ENCODE data around the gene WNT8A.

Gene WNT8A

GRCh38 chr5:138091685-138092084 lies 7.9 kb downstream of the WNT8A start (continued):
- no peak for TF ChIP-seq ZNF157 (tag by site-specific recombination; IDR thresholded peaks at IDR 0.05)
- peak; percentile 45; the same call in 1 of the 2 replicates for TF ChIP-seq REST (tag by site-specific recombination; IDR thresholded peaks at IDR 0.05)
- TF ChIP-seq ZNF530 (tag by site-specific recombination; IDR thresholded peaks at IDR 0.05; ENCODE audit: low read depth) = no peak
- no peak for TF ChIP-seq SP2 (tag by site-specific recombination; IDR thresholded peaks at IDR 0.05)
- no peak for TF ChIP-seq ZNF677 (tag by site-specific recombination; IDR thresholded peaks at IDR 0.05)
- no peak for TF ChIP-seq OSR2 (tag by site-specific recombination; IDR thresholded peaks at IDR 0.05)
- TF ChIP-seq ZBTB44 (tag by site-specific recombination; IDR thresholded peaks at IDR 0.05) = no peak
- TF ChIP-seq ZXDB (tag by site-specific recombination; IDR thresholded peaks at IDR 0.05) = peak; percentile 39; the same call in 1 of the 2 replicates
- TF ChIP-seq ZNF707 (tag by site-specific recombination; IDR thresholded peaks at IDR 0.05) = no peak
- TF ChIP-seq ZNF140 (tag by site-specific recombination; IDR thresholded peaks at IDR 0.05) = peak; percentile 53; the same call in 1 of the 2 replicates
- no peak for TF ChIP-seq ZNF214 (tag by site-specific recombination; IDR thresholded peaks at IDR 0.05; ENCODE audit: borderline replicate concordance)
- no peak; the same call in 1 of the 2 replicates for TF ChIP-seq SP3 (tag by site-specific recombination; IDR thresholded peaks at IDR 0.05)
- no peak for TF ChIP-seq ZNF548 (tag by site-specific recombination; IDR thresholded peaks at IDR 0.05)
- no peak for TF ChIP-seq PRDM4 (tag by site-specific recombination; IDR thresholded peaks at IDR 0.05)
- no peak for TF ChIP-seq FEZF1 (tag by site-specific recombination; IDR thresholded peaks at IDR 0.05)
- no peak for TF ChIP-seq ZBTB7A (tag by site-specific recombination; IDR thresholded peaks at IDR 0.05; ENCODE audit: low read depth)
- TF ChIP-seq ZNF626 (tag by site-specific recombination; IDR thresholded peaks at IDR 0.05) = no peak
- TF ChIP-seq ZSCAN5A (tag by site-specific recombination; IDR thresholded peaks at IDR 0.05) = no peak
- no peak; the same call in 1 of the 2 replicates for TF ChIP-seq ZNF654 (tag by site-specific recombination; IDR thresholded peaks at IDR 0.05; ENCODE audit: low read depth)
- no peak for TF ChIP-seq ELK4 (IDR thresholded peaks at IDR 0.05; ENCODE audit: borderline replicate concordance, low read depth, low read length)
- TF ChIP-seq EGR2 (tag by site-specific recombination; IDR thresholded peaks at IDR 0.05; ENCODE audit: low read depth) = no peak
- TF ChIP-seq ZNF529 (tag by site-specific recombination; IDR thresholded peaks at IDR 0.05; ENCODE audit: insufficient replicate concordance) = peak; percentile 21
- TF ChIP-seq ZNF239 (tag by site-specific recombination; IDR thresholded peaks at IDR 0.05) = no peak
- TF ChIP-seq ZNF549 (tag by site-specific recombination; IDR thresholded peaks at IDR 0.05) = no peak
- peak; percentile 34; the same call in 1 of the 2 replicates for TF ChIP-seq ZBTB21 (tag by site-specific recombination; IDR thresholded peaks at IDR 0.05)
